Measurements from ENCODE around the gene SLC30A1.
"Not testable (repeated sequence)": the region's sequence is repeated elsewhere in the genome, so short reads cannot be mapped to it uniquely, and the experiment has no call there.

SLC30A1 gene

GRCh38 chr1:211547710-211548109 lies 31.3 kb downstream of the SLC30A1 start:
- no peak for DNase-seq (ENCODE audit: low read depth)

GRCh38 chr1:211546543-211546942 lies 32.4 kb downstream of the SLC30A1 start:
- DNase-seq (ENCODE audit: low read depth), result no peak

- no peak for DNase-seq (ENCODE audit: low read depth)
Observed at GRCh38 chr1:211543025-211543424, 35.9 kb downstream of the SLC30A1 start.

- DNase-seq (ENCODE audit: low read depth), result no peak
Observed at GRCh38 chr1:211541720-211542477, 37.1 kb downstream of the SLC30A1 start.

GRCh38 chr1:211541278-211541677 lies 37.7 kb downstream of the SLC30A1 start:
- no peak for DNase-seq (ENCODE audit: low read depth)

- not testable (repeated sequence) for DNase-seq (ENCODE audit: low read depth)
Observed at GRCh38 chr1:211540824-211541223, 38.1 kb downstream of the SLC30A1 start.

- no peak for DNase-seq (ENCODE audit: low read depth)
Observed at GRCh38 chr1:211538287-211538686, 40.7 kb downstream of the SLC30A1 start.

GRCh38 chr1:211537253-211537652 lies 41.7 kb downstream of the SLC30A1 start:
- DNase-seq (ENCODE audit: low read depth), result peak; percentile 76

GRCh38 chr1:211536606-211537005 lies 42.4 kb downstream of the SLC30A1 start:
- no peak for DNase-seq (ENCODE audit: low read depth)

- no peak for DNase-seq (ENCODE audit: low read depth)
Observed at GRCh38 chr1:211535346-211535745, 43.6 kb downstream of the SLC30A1 start.

- DNase-seq (ENCODE audit: low read depth), result no peak
Observed at GRCh38 chr1:211534545-211535291, 44.2 kb downstream of the SLC30A1 start.

- no peak for DNase-seq (ENCODE audit: low read depth)
Observed at GRCh38 chr1:211532088-211532444, 46.9 kb downstream of the SLC30A1 start.

- DNase-seq (ENCODE audit: low read depth), result no peak
Observed at GRCh38 chr1:211531194-211532087, 47.5 kb downstream of the SLC30A1 start.

GRCh38 chr1:211530102-211530501 lies 48.9 kb downstream of the SLC30A1 start:
- no peak for DNase-seq (ENCODE audit: low read depth)

- no peak for DNase-seq (ENCODE audit: low read depth)
Observed at GRCh38 chr1:211529453-211529852, 49.5 kb downstream of the SLC30A1 start.

GRCh38 chr1:211529011-211529410 lies 50.0 kb downstream of the SLC30A1 start:
- DNase-seq (ENCODE audit: low read depth), result no peak

GRCh38 chr1:211527888-211528287 lies 51.1 kb downstream of the SLC30A1 start:
- DNase-seq (ENCODE audit: low read depth), result no peak

GRCh38 chr1:211527006-211527405 lies 52.0 kb downstream of the SLC30A1 start:
- DNase-seq (ENCODE audit: low read depth), result no peak

- no peak for DNase-seq (ENCODE audit: low read depth)
Observed at GRCh38 chr1:211526101-211526500, 52.9 kb downstream of the SLC30A1 start.

- DNase-seq (ENCODE audit: low read depth), result no peak
Observed at GRCh38 chr1:211525101-211525676, 53.8 kb downstream of the SLC30A1 start.

- DNase-seq (ENCODE audit: low read depth), result no peak
Observed at GRCh38 chr1:211524521-211524920, 54.4 kb downstream of the SLC30A1 start.

- no peak for DNase-seq (ENCODE audit: low read depth)
Observed at GRCh38 chr1:211522804-211523203, 56.2 kb downstream of the SLC30A1 start.

Data from amniotic epithelial cell (primary cell).